Measurements from ENCODE around the gene PATJ. TPM values are rescaled to one million over a fixed set of nuclear protein-coding genes. Genes with fewer than 3 reads are reported as not detected.
A peak's percentile ranks its signal among the peaks of the same experiment; 100 is the strongest.

The PATJ gene
- total RNA-seq, 4 donors from 2014 or later: 25.7 to 37.4 (median 31.8) TPM

DNA sequence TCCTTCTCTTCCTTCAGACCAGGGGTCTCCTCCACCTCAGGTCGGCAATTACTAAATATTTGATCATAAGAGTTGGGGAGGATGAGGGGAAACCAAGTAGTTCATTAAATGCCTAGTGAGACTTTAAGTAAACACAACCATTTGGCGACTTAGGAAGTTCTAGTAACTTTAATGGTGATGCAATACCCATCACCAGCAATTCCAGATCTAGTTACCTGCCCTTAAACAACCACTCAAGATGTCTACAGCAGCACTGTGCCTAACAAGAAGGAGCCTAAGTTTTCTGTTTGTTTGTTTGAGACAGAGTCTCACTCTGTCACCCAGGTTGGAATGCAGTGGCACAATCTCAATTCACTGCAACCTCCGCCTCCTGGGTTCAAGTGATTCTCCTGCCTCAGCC, 395.7 kb downstream of the PATJ start:
- intact Hi-C loops (cut with DNase I): no loop called here
- DNase-seq (ENCODE audit: extremely low spot score): no peak
- Histone ChIP-seq H3K4me3 (no peak overlapping the region), H3K27me3 (no peaks in the 10 kb centered on the region), H3K4me1 (no peaks in the 10 kb centered on the region), H3K27ac (replicated peaks in 1 of 4) (no peak overlapping the region), H3K36me3 (peaks cover 0 to 5% (median 2%) of the 10 kb centered on the region in 4 donors), H3K9me3 (no peaks in the 10 kb centered on the region)
- 95% methylated on average over 3 of the region's 3 CpGs for WGBS
- TF ChIP-seq EP300 (IDR thresholded peaks at IDR 0.05): no peak
- TF ChIP-seq CTCF (IDR thresholded peaks at IDR 0.05): no peak
- TF ChIP-seq POLR2A (IDR thresholded peaks at IDR 0.05; ENCODE audit: low read depth): no peak
- no peak for TF ChIP-seq POLR2AphosphoS5 (IDR thresholded peaks at IDR 0.05)

GRCh38 chr1:62139410-62139809, 397.1 kb downstream of the PATJ start:
- Histone ChIP-seq H3K4me3 (no peak overlapping the region), H3K9me3 (no peaks in the 10 kb centered on the region), H3K27ac (replicated peaks in 1 of 4) (no peak overlapping the region), H3K4me1 (no peaks in the 10 kb centered on the region), H3K27me3 (no peaks in the 10 kb centered on the region), H3K36me3 (no peaks in the 10 kb centered on the region)
- TF ChIP-seq POLR2A (IDR thresholded peaks at IDR 0.05; ENCODE audit: low read depth) (no peak), EP300 (IDR thresholded peaks at IDR 0.05) (no peak), POLR2AphosphoS5 (IDR thresholded peaks at IDR 0.05) (no peak), CTCF (IDR thresholded peaks at IDR 0.05) (no peak)
- intact Hi-C loops (cut with DNase I): no loop called here
- DNase-seq (ENCODE audit: extremely low spot score): no peak
- 100% methylated on average over 1 of the region's 1 CpG for WGBS

DNA sequence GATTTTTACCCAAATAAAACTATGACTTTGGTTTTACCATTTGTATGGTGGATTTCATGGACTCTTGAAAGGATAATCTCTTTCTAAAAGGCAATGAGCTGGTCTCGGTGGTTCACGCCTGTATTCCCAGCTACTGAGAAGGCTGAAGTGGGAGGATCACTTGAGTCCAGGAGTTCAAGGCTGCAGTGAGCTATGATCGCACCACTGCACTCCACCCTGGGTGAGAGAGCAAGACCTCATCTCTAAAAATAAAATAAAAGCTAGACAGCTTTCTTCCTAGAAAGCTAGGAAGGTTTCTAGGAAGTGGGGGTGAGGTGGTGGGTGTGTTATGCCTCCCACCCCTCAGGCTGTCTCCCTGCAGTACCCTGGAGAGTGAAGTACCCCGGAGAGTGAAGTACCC, 398.4 kb downstream of the PATJ start:
- TF ChIP-seq EP300 (IDR thresholded peaks at IDR 0.05) (no peak), POLR2A (IDR thresholded peaks at IDR 0.05; ENCODE audit: low read depth) (no peak), CTCF (IDR thresholded peaks at IDR 0.05) (no peak), POLR2AphosphoS5 (IDR thresholded peaks at IDR 0.05) (no peak)

DNA sequence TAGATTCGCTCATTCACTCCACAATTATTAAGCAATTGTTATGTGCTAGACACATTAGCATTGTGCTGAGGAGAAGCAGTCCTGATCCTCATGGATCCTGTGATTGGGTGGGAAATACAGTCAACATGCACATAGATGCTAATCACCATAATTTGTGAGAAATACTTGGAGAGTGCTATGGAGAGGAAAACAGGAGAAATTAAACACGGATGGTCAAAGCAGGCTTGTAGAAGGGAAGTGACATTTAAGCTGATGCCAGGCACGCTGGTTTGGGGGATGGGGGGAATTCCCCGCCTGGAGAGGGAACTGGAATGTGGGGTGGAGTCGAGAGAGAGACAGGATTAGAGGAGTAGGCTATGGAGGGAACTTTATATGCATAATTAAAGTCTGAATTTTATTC, 400.2 kb downstream of the PATJ start:
- Histone ChIP-seq H3K9me3 (no peaks in the 10 kb centered on the region), H3K4me1 (no peaks in the 10 kb centered on the region), H3K27ac (replicated peaks in 1 of 4) (no peak overlapping the region), H3K27me3 (no peaks in the 10 kb centered on the region), H3K4me3 (no peak overlapping the region), H3K36me3 (peaks cover 0 to 5% (median 0%) of the 10 kb centered on the region in 4 donors)
- TF ChIP-seq CTCF (IDR thresholded peaks at IDR 0.05) (no peak), EP300 (IDR thresholded peaks at IDR 0.05) (no peak), POLR2A (IDR thresholded peaks at IDR 0.05; ENCODE audit: low read depth) (no peak)
- WGBS: 35% methylated on average over 5 of the region's 5 CpGs
- intact Hi-C loops (cut with DNase I): no loop called here
- no peak for DNase-seq (ENCODE audit: extremely low spot score)

More for the DNA sequence above, 398.4 kb downstream of the PATJ start:
- intact Hi-C loops (cut with DNase I): no loop called here
- no peaks in the 10 kb centered on the region for H3K4me1 ChIP-seq
- no peak overlapping the region for H3K4me3 ChIP-seq
- H3K27me3 ChIP-seq: no peaks in the 10 kb centered on the region
- no peak overlapping the region for H3K27ac ChIP-seq (replicated peaks in 1 of 4)
- no peak for DNase-seq (ENCODE audit: extremely low spot score)
- no peaks in the 10 kb centered on the region for H3K9me3 ChIP-seq
- 88% methylated on average over 4 of the region's 4 CpGs for WGBS
- H3K36me3 ChIP-seq: no peaks in the 10 kb centered on the region

GRCh38 chr1:62144238-62144831, 402.1 kb downstream of the PATJ start:
- H3K4me1 ChIP-seq: no peaks in the 10 kb centered on the region
- WGBS: 0% methylated on average over 1 of the region's 1 CpG
- H3K27ac ChIP-seq (replicated peaks in 1 of 4): no peak overlapping the region
- DNase-seq (ENCODE audit: extremely low spot score): no peak
- H3K4me3 ChIP-seq: no peak overlapping the region
- H3K27me3 ChIP-seq: no peaks in the 10 kb centered on the region
- no peaks in the 10 kb centered on the region for H3K9me3 ChIP-seq
- intact Hi-C loops (cut with DNase I): no loop called here
- peaks cover 0 to 18% (median 10%) of the 10 kb centered on the region in 4 donors for H3K36me3 ChIP-seq
- peak; percentile 56 to 73 (median 56) for TF ChIP-seq CTCF (IDR thresholded peaks at IDR 0.05)
- no peak for TF ChIP-seq EP300 (IDR thresholded peaks at IDR 0.05)

Data from esophagus muscularis mucosa (tissue), 4 donors.